OCI-LY1 (cell line): ENCODE results near the gene POLR2C.

ENCODE experiments used
- H2AFZ ChIP-seq: fragments of 200-600 bp; sonication (generic), shearing (Covaris generic); 2 replicates; pipeline ENCODE4 v1.6.0; 2014; ENCODE audit warnings: antibody characterized with exemption, mild to moderate bottlenecking, low read length
- H3F3A ChIP-seq: fragments of 200-600 bp; sonication (generic), shearing (Covaris generic); 2 replicates; pipeline ENCODE4 v1.6.0; 2014; ENCODE audit warnings: mild to moderate bottlenecking, antibody characterized with exemption, low read length, moderate library complexity; ENCODE audit not compliant: insufficient read depth
- H3K27ac ChIP-seq: fragments of 200-600 bp; sonication (generic); 2 replicates; pipeline ENCODE4 v1.5.1; 2014; ENCODE audit warnings: low read length, mixed run types, mild to moderate bottlenecking, low read depth; ENCODE audit not compliant: poor library complexity, severe bottlenecking
- H3K27me3 ChIP-seq: fragments of 200-600 bp; sonication (generic); 2 replicates; pipeline ENCODE4 v1.6.0; 2014; ENCODE audit warnings: antibody characterized with exemption, mild to moderate bottlenecking, low read length, moderate library complexity; ENCODE audit not compliant: insufficient read depth
- H3K36me3 ChIP-seq: fragments of 200-600 bp; sonication (generic); 2 replicates; pipeline ENCODE4 v1.6.1; 2014; ENCODE audit warnings: mild to moderate bottlenecking, antibody characterized with exemption, low read length, moderate library complexity, mixed read lengths; ENCODE audit not compliant: insufficient read depth
- H3K4me1 ChIP-seq: fragments of 200-600 bp; sonication (generic); 2 replicates; pipeline ENCODE4 v1.5.1; 2014; ENCODE audit warnings: mild to moderate bottlenecking, low read length, moderate library complexity; ENCODE audit not compliant: insufficient read depth, severe bottlenecking
- H3K4me2 ChIP-seq: fragments of 200-600 bp; sonication (generic), shearing (Covaris generic); 2 replicates; pipeline ENCODE4 v1.6.1; 2014; ENCODE audit warnings: low read length
- H3K4me3 ChIP-seq: fragments of 200-600 bp; sonication (generic); 2 replicates; pipeline ENCODE4 v1.5.1; 2014; ENCODE audit warnings: low read length, low read depth, mild to moderate bottlenecking, mixed read lengths; ENCODE audit not compliant: poor library complexity, severe bottlenecking
- H3K79me2 ChIP-seq: fragments of 200-600 bp; shearing (Covaris generic); 2 replicates; pipeline ENCODE4 v1.6.1; 2016; ENCODE audit warnings: mixed run types, low read length, mixed read lengths; ENCODE audit not compliant: insufficient read depth
- H3K9ac ChIP-seq: fragments of 200-600 bp; sonication (generic), shearing (Covaris generic); 2 replicates; pipeline ENCODE4 v1.6.1; 2014; ENCODE audit warnings: mild to moderate bottlenecking, low read length, mixed read lengths
- H3K9me2 ChIP-seq: fragments of 200-600 bp; sonication (generic), shearing (Covaris generic); 2 replicates; pipeline ENCODE4 v1.6.1; 2014; ENCODE audit warnings: low read depth, mild to moderate bottlenecking, low read length, mixed read lengths
- H3K9me3 ChIP-seq: fragments of 200-600 bp; shearing (Covaris generic); 2 replicates; pipeline ENCODE4 v1.6.1; 2014; ENCODE audit warnings: low read length, mixed read lengths
- H4K20me1 ChIP-seq: fragments of 200-600 bp; sonication (generic), shearing (Covaris generic); 2 replicates; pipeline ENCODE4 v1.6.0; 2016; ENCODE audit warnings: mild to moderate bottlenecking, low read length; ENCODE audit not compliant: insufficient read depth
- CTCF ChIP-seq: fragments of 200-600 bp; sonication (generic), shearing (Covaris generic); IDR thresholded peaks from 2 replicates; pipeline ENCODE4 v1.5.1; 2017; ENCODE audit warnings: mild to moderate bottlenecking, antibody characterized with exemption, low read length, moderate library complexity, mixed read lengths
- EZH2 ChIP-seq: fragments of 200-600 bp; sonication (generic), shearing (Covaris generic); IDR thresholded peaks from 2 replicates; pipeline ENCODE4 v1.8.0; 2017; ENCODE audit warnings: borderline replicate concordance, mixed run types, mild to moderate bottlenecking, antibody characterized with exemption, low read length, moderate library complexity, mixed read lengths

Gene POLR2C

GRCh38 chr16:57468346-57468745, 5.9 kb downstream of the POLR2C start:
- no peaks in the 10 kb centered on the region for H4K20me1 ChIP-seq
- no peak overlapping the region for H3K4me3 ChIP-seq
- no peak overlapping the region for H3K27ac ChIP-seq
- no peak overlapping the region for H2AFZ ChIP-seq
- TF ChIP-seq CTCF (no peak), EZH2 (no peak)
- no peaks in the 10 kb centered on the region for H3K9me2 ChIP-seq
- no peaks in the 10 kb centered on the region for H3K27me3 ChIP-seq
- H3K79me2 ChIP-seq = peaks cover 3% of the 10 kb centered on the region; the same call in 1 of the 2 replicates
- H3K36me3 ChIP-seq = peaks cover 68% of the 10 kb centered on the region
- H3K4me2 ChIP-seq = no peak overlapping the region
- peaks cover 4% of the 10 kb centered on the region for H3K4me1 ChIP-seq
- no peaks in the 10 kb centered on the region for H3F3A ChIP-seq
- H3K9me3 ChIP-seq = no peaks in the 10 kb centered on the region
- H3K9ac ChIP-seq = no peak overlapping the region

- no peaks in the 10 kb centered on the region for H3K9me3 ChIP-seq
- H3K4me1 ChIP-seq = no peaks in the 10 kb centered on the region
- no peak overlapping the region for H3K4me2 ChIP-seq
- peaks cover 66% of the 10 kb centered on the region for H3K36me3 ChIP-seq
- H3K9ac ChIP-seq = no peak overlapping the region
- peaks cover 3% of the 10 kb centered on the region; the same call in 1 of the 2 replicates for H3K79me2 ChIP-seq
- no peaks in the 10 kb centered on the region for H3K9me2 ChIP-seq
- H3K27me3 ChIP-seq = no peaks in the 10 kb centered on the region
- no peaks in the 10 kb centered on the region for H3F3A ChIP-seq
- no peak overlapping the region for H2AFZ ChIP-seq
- no peak overlapping the region for H3K4me3 ChIP-seq
- TF ChIP-seq CTCF (no peak), EZH2 (no peak)
- H4K20me1 ChIP-seq = no peaks in the 10 kb centered on the region
- H3K27ac ChIP-seq = no peak overlapping the region
Measured at GRCh38 chr16:57469046-57469445, 6.6 kb downstream of the POLR2C start.

GRCh38 chr16:57469917-57470470, 7.5 kb downstream of the POLR2C start:
- Histone ChIP-seq H3K27ac (no peak overlapping the region), H3K4me2 (no peak overlapping the region), H3K9ac (no peak overlapping the region), H2AFZ (no peak overlapping the region), H3K9me3 (no peaks in the 10 kb centered on the region), H3K36me3 (peaks cover 58% of the 10 kb centered on the region), H3K27me3 (no peaks in the 10 kb centered on the region), H3K4me3 (no peak overlapping the region), H4K20me1 (no peaks in the 10 kb centered on the region), H3K79me2 (no peaks in the 10 kb centered on the region), H3K9me2 (no peaks in the 10 kb centered on the region), H3F3A (no peaks in the 10 kb centered on the region), H3K4me1 (no peaks in the 10 kb centered on the region)
- TF ChIP-seq CTCF = no peak
